Measurements from ENCODE around the gene PARD3. TPM values are rescaled to one million over a fixed set of nuclear protein-coding genes. Genes with fewer than 3 reads are reported as not detected.
A peak's percentile ranks its signal among the peaks of the same experiment; 100 is the strongest.
"Not testable (repeated sequence)": the region's sequence is repeated elsewhere in the genome, so short reads cannot be mapped to it uniquely, and the experiment has no call there.

Gene PARD3
- total RNA-seq, 1 experiment from 2014 or later, result 46.3 TPM

DNA sequence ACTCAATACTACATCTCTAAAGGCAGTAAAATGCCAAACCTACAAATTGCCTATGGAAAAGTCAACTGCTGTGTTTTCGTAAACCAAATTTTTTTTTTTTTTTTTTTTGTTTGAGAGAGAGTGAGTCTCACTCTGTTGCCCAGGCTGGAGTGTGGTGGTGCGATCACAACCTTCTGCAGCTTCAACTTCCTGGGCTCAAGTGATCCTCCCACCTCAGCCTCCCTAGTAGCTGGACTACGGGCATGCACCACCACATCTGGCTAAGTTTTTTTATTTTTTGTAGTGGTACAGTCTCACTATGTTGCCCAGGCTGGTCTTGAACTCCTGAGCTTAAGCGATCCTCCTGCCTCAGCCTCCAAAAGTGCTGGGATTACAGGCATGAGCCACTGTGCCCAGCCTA is 74.0 kb downstream of the PARD3 start:
- H3K4me2 ChIP-seq (ENCODE audit: low read length); DNase-seq (ENCODE audit: low read depth, low spot score); H3K27me3 ChIP-seq (ENCODE audit: insufficient read depth, low read length); H3K9me2 ChIP-seq (ENCODE audit: insufficient read depth); H3K9ac ChIP-seq (ENCODE audit: low read length); H3K36me3 ChIP-seq (ENCODE audit: control insufficient read depth in 1 of 2, insufficient read depth in 2 of 2, low read length in 2 of 2); H3K4me3 ChIP-seq (replicated peaks in 1 of 2; ENCODE audit: low read depth in 1 of 2, low read length in 2 of 2); H4K20me1 ChIP-seq (ENCODE audit: insufficient read depth); intact Hi-C loops (cut with micrococcal nuclease); ATAC-seq; H3K27ac ChIP-seq (ENCODE audit: low read depth, low read length); H2AFZ ChIP-seq (ENCODE audit: low read depth, low read length, poor library complexity, severe bottlenecking); H3K9me3 ChIP-seq (ENCODE audit: control insufficient read depth in 1 of 2, insufficient read depth in 1 of 2, low read depth in 1 of 2, low read length in 2 of 2); BruUV-seq (replicated peaks): not testable (repeated sequence)
- Histone ChIP-seq H3K4me1 (ENCODE audit: control insufficient read depth in 1 of 2, insufficient read depth in 2 of 2, low read length in 2 of 2) (peaks cover 25 to 26% of the 10 kb centered on the region in 2 experiments), H3K79me2 (ENCODE audit: insufficient read depth, low read length) (peaks cover 76% of the 10 kb centered on the region)
- ChIA-PET POLR2A (interaction anchor here (1.5 kb wide), 1 partner anchor 10 kb away, joined by 5 read pairs; no protein-coding TSS in a partner anchor), CTCF (interaction anchor here (1.0 kb wide), 1 partner anchor 9 kb away, joined by 3 read pairs; no protein-coding TSS in a partner anchor), RAD21 (ENCODE audit: low non-redundant PET in 1 of 2, low total read pairs in 2 of 2, uncharacterized antibody in 2 of 2, unreplicated experiment in 2 of 2) (interaction anchor here in 1 of 2 experiments (0.7 kb wide), 1 partner anchor 279 kb away, joined by 3 read pairs; no protein-coding TSS in a partner anchor)

GRCh38 chr10:34740321-34740720 is 74.8 kb downstream of the PARD3 start:
- Histone ChIP-seq H3K4me2 (ENCODE audit: low read length) (peak overlapping the region; percentile 40), H3K27ac (ENCODE audit: low read depth, low read length) (no peak overlapping the region), H3K4me3 (replicated peaks in 1 of 2; ENCODE audit: low read depth in 1 of 2, low read length in 2 of 2) (no peak overlapping the region), H3K36me3 (ENCODE audit: control insufficient read depth in 1 of 2, insufficient read depth in 2 of 2, low read length in 2 of 2) (no peaks in the 10 kb centered on the region), H3K9me2 (ENCODE audit: insufficient read depth) (no peaks in the 10 kb centered on the region), H3K9me3 (ENCODE audit: control insufficient read depth in 1 of 2, insufficient read depth in 1 of 2, low read depth in 1 of 2, low read length in 2 of 2) (no peaks in the 10 kb centered on the region), H3K79me2 (ENCODE audit: insufficient read depth, low read length) (peaks cover 78% of the 10 kb centered on the region), H3K27me3 (ENCODE audit: insufficient read depth, low read length) (no peaks in the 10 kb centered on the region), H3K4me1 (ENCODE audit: control insufficient read depth in 1 of 2, insufficient read depth in 2 of 2, low read length in 2 of 2) (peaks cover 17 to 22% of the 10 kb centered on the region in 2 experiments), H4K20me1 (ENCODE audit: insufficient read depth) (no peaks in the 10 kb centered on the region), H2AFZ (ENCODE audit: low read depth, low read length, poor library complexity, severe bottlenecking) (no peak overlapping the region), H3K9ac (ENCODE audit: low read length) (no peak overlapping the region)
- BruUV-seq (replicated peaks), result no TSS peak
- TF ChIP-seq CTCF (IDR thresholded peaks at IDR 0.05 in 2 of 3, conservative IDR thresholded peaks at IDR 0.05 in 1 of 3; ENCODE audit: borderline replicate concordance in 1 of 3, insufficient read depth in 1 of 3, low read depth in 2 of 3, low read length in 2 of 3), result no peak
- TF ChIP-seq TCF7L2 (IDR thresholded peaks at IDR 0.05; ENCODE audit: borderline replicate concordance, extremely low read depth, insufficient read depth, insufficient read length), result no peak
- no peak for TF ChIP-seq YY1 (IDR thresholded peaks at IDR 0.05; ENCODE audit: extremely low read depth, insufficient replicate concordance, low read depth, low read length)
- TF ChIP-seq JUND (IDR thresholded peaks at IDR 0.05), result no peak
- TF ChIP-seq SRF (IDR thresholded peaks at IDR 0.05; ENCODE audit: low read depth), result no peak
- no peak for TF ChIP-seq FOSL1 (IDR thresholded peaks at IDR 0.05; ENCODE audit: low read depth)
- no peak for TF ChIP-seq POLR2AphosphoS5 (IDR thresholded peaks at IDR 0.05; ENCODE audit: low read depth, low read length)
- no peak for TF ChIP-seq ZNF274 (IDR thresholded peaks at IDR 0.05; ENCODE audit: low read depth, low read length)
- no peak for TF ChIP-seq EZH2phosphoT487 (IDR thresholded peaks at IDR 0.05; ENCODE audit: borderline replicate concordance)
- TF ChIP-seq, protein P1, sequence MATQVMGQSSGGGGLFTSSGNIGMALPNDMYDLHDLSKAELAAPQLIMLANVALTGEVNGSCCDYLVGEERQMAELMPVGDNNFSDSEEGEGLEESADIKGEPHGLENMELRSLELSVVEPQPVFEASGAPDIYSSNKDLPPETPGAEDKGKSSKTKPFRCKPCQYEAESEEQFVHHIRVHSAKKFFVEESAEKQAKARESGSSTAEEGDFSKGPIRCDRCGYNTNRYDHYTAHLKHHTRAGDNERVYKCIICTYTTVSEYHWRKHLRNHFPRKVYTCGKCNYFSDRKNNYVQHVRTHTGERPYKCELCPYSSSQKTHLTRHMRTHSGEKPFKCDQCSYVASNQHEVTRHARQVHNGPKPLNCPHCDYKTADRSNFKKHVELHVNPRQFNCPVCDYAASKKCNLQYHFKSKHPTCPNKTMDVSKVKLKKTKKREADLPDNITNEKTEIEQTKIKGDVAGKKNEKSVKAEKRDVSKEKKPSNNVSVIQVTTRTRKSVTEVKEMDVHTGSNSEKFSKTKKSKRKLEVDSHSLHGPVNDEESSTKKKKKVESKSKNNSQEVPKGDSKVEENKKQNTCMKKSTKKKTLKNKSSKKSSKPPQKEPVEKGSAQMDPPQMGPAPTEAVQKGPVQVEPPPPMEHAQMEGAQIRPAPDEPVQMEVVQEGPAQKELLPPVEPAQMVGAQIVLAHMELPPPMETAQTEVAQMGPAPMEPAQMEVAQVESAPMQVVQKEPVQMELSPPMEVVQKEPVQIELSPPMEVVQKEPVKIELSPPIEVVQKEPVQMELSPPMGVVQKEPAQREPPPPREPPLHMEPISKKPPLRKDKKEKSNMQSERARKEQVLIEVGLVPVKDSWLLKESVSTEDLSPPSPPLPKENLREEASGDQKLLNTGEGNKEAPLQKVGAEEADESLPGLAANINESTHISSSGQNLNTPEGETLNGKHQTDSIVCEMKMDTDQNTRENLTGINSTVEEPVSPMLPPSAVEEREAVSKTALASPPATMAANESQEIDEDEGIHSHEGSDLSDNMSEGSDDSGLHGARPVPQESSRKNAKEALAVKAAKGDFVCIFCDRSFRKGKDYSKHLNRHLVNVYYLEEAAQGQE (IDR thresholded peaks at IDR 0.05; ENCODE audit: low read depth), result no peak
- no peak for TF ChIP-seq POLR2A (IDR thresholded peaks at IDR 0.05; ENCODE audit: borderline replicate concordance, extremely low read depth, insufficient read depth, insufficient read length)
- ATAC-seq (no peak), DNase-seq (ENCODE audit: low read depth, low spot score) (no peak)
- ChIA-PET POLR2A (interaction anchor here (1.5 kb wide), 1 partner anchor 11 kb away, joined by 5 read pairs; no protein-coding TSS in a partner anchor), CTCF (interaction anchor here (1.0 kb wide), 1 partner anchor 8 kb away, joined by 3 read pairs; no protein-coding TSS in a partner anchor), RAD21 (ENCODE audit: low non-redundant PET in 1 of 2, low total read pairs in 2 of 2, uncharacterized antibody in 2 of 2, unreplicated experiment in 2 of 2) (no interaction called here)
- intact Hi-C loops (cut with micrococcal nuclease), result no loop called here

Measured in HCT116 (cell line).